HG03135 (cell line): Measurements from ENCODE around the gene EGFR.

Experiments
- ATAC-seq: cut with Tn5 transposase; IDR thresholded peaks from one replicate; pipeline ENCODE4 v1.9.1; 2021; ENCODE audit warnings: mild to moderate bottlenecking, moderate library complexity; ENCODE audit not compliant: unreplicated experiment

EGFR gene

DNA sequence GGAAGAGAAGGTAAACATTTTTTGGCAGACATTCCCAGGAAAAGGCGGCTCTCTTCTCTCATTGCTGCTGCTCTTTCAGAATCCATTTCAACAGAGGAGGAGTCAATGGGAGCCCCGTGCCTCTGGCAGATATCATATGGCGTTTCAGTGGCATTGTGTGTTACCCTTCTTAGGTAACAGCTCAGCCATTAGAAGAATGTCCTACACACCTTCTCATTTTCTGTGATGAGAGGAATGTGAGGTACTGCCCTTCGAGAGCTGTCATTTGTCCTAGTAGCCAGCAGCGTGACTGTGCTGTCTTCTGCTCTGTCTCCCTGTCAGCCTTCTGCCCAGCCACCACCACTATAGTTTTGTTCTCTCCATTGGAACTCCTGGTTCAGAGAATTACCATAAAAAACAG lies 102.4 kb downstream of the EGFR start:
- ATAC-seq = no peak

- ATAC-seq = no peak
Measured at GRCh38 chr7:55122263-55122662, 103.4 kb downstream of the EGFR start.

- no peak for ATAC-seq
Measured at GRCh38 chr7:55124989-55125875, 106.4 kb downstream of the EGFR start.

DNA sequence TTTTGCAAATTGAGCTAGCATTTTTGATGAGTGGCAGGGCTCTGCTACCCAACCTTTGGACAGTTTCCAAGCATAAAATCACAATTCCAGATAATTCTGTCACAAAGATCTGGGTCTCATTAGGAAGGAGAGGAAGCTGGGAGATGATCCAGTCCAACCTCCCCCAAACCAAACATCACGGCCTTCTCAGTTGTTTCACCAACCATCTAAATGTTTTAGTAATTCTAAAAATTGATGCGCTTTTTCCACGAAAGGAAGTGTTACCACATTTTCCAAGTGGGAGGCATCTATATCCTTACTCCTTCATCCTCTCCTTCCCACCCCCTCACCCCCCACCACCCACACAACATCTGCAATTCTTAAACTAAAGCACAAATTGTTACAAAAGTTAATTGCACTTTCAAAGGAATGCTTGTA lies 108.3 kb downstream of the EGFR start:
- no peak for ATAC-seq

- no peak for ATAC-seq
Measured at GRCh38 chr7:55127622-55128081, 108.8 kb downstream of the EGFR start.

DNA sequence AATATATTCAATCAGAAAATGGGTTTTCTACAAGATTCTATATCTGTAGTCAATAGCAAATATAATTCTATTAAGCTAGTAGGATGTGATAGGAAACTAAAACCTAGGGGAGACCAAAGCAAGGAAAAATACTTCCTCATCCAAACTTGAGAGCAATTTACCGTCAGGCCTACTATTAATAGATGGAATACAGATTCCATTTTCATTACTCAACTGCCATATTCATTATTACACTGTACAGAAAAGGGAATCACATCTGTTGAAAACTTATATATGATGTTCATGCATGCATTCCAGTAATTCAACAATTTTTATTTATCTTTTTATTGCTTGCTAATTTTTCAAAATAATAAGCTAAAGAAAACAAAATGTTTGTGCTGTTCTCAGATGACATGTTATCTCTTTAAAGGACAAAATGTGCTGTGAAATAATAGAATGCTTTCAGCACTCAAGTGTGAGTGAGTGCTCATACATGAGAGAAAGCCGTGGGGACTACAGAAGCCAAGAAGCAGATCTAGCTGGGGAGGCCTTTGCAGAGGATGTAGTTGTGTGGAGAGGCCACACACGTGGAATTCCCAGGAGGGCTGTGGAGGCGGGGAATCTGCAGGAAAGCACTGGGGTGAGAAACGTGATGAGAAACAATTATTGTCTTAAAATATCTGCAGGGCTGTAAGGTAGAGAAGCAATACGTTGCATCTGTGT lies 110.0 kb downstream of the EGFR start:
- no peak for ATAC-seq

DNA sequence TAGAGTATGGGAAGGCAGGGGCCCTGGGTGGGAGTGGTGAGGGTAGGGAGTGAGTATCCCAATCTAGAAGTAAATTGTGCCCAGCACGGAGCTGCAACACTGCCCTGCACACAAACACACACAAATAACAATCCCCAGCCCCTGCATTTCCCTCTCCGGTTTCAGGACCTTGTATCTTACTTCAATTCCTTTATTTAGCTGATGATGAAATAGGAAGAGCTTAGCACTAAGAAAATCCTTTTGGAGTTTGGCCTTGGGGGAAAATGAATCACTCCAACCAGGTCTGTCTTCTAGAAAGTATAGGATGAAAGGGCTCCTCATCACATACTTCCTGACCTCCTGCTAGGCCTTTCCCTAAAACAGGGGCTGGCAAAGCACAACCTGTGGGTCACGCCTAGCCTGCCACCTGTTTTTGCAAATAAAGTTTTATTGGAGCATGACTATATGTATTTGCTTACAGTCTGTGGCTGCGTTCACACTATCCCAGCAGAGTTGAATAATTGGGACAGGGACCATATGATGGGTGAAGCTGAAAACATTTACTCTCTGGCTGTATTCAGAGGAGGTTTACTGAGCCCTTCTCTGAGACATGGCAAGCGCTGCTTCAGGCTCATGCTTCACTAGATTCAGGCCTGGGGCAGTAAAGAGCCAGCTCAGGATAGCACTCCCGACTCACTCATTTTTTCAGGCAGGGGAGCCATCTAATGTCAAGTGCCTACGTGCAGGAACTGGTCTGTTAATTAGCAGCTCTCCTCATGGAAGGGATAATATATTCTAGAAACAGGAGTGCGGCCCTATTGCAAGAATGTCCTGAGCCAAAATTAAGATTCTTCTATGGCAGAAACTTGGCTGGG lies 111.0 kb downstream of the EGFR start:
- ATAC-seq = no peak

- no peak for ATAC-seq
Measured at GRCh38 chr7:55130395-55131141, 111.8 kb downstream of the EGFR start.

DNA sequence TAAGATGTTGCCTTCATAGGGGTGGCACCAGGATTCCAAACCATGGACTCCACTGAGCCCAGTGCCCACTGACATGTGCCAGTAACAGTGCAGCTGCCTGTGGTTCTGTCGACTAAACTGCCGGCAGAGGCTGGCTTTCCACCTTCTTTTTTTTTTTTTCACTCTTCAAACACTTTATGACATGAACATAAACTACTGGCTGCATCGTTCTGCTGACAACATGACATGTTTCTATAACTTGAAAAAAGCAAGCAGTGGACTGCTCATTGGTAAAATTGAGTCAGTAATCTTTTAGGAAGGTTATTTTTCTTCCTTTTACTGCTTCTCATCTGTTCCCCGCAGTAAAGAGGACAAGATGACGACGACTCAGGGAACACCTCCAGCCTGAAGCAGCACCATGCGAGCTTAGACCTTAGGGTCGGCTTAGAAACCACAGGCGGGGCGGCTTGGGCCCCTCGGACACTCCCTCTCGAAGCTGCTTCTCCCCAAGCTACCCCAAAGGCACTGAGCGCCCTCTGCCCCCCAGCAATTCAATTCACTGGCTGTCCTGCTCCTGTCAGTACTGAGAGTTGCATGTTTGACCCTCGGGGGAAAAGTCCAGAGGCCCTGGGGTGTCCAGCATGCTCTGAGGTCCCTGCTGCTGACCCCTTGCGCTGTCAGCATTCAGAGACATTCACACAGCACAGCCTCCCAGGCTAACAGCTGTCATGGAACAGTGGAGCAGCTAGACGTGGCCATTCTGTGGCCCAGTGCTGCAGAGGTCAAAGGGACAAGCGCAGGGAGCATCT lies 112.5 kb downstream of the EGFR start:
- ATAC-seq = no peak

DNA sequence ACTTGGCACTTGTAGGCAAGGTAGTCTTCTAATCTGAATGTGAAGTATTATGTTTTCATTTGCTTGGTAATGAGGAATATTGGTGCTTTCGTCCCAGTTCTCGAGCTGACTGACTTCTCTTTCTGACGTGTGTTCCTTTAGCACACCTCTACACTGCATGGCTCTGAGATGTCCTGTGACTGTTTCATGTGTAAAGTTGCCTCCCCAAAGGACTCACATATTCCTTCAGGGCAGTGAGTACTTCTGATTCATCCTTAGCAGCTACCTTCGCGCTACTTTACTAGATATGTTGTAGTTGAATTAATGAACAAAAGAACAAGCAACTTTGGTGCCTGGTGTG lies 113.7 kb downstream of the EGFR start:
- no peak for ATAC-seq

- ATAC-seq = no peak
Measured at GRCh38 chr7:55132890-55133551, 114.2 kb downstream of the EGFR start.

GRCh38 chr7:55133630-55134358 lies 115.0 kb downstream of the EGFR start:
- ATAC-seq = no peak

- no peak for ATAC-seq
Measured at GRCh38 chr7:55134359-55134725, 115.5 kb downstream of the EGFR start.

GRCh38 chr7:55134786-55135185 lies 116.0 kb downstream of the EGFR start:
- ATAC-seq = no peak

GRCh38 chr7:55135462-55135861 lies 116.6 kb downstream of the EGFR start:
- ATAC-seq = no peak

GRCh38 chr7:55138663-55139062 lies 119.8 kb downstream of the EGFR start:
- no peak for ATAC-seq

- ATAC-seq = peak; percentile 82
Measured at GRCh38 chr7:55140221-55140940, 121.6 kb downstream of the EGFR start.

- ATAC-seq = peak; percentile 38
Measured at GRCh38 chr7:55140941-55141278, 122.1 kb downstream of the EGFR start.
